MCF 10A (cell line): ENCODE measurements around the gene ADORA1. TPM values are rescaled to one million over a fixed set of nuclear protein-coding genes. Genes with fewer than 3 reads are reported as not detected.

Source experiments
- BruUV-seq: library from RNA; stranded (reverse); fragments of 400-500 nt; replicated peaks from 2 replicates; lab custom pipeline; 2021; lab: Mats Ljungman, UMichigan
- CTCF ChIA-PET: fragments of 300-600 bp; sonication (Branson Sonifier 250); formaldehyde crosslinking; extraction: SDS; loops from one replicate; lab custom pipeline; 2021; ENCODE audit warnings: antibody characterized with exemption, inconsistent platforms; lab: Yijun Ruan, JAX
- POLR2A ChIA-PET: fragments of 300-600, 350-650 bp; sonication (Branson Sonifier 250); formaldehyde crosslinking; extraction: SDS; loops from one replicate; lab custom pipeline; 2020; ENCODE audit warnings: antibody characterized with exemption, inconsistent platforms; lab: Yijun Ruan, JAX
- DNase-seq: peaks from one replicate; pipeline ENCODE4 v3.0.0-alpha.2; 2018; ENCODE audit not compliant: unreplicated experiment
- H3K27ac Mint-ChIP-seq: one replicate; pipeline ENCODE4 v1.8.0; 2022; ENCODE audit warnings: mild to moderate bottlenecking, low read depth, mixed read lengths; ENCODE audit not compliant: unreplicated experiment
- H3K27me3 Mint-ChIP-seq: one replicate; pipeline ENCODE4 v1.8.0; 2022; ENCODE audit warnings: mixed read lengths; ENCODE audit not compliant: insufficient read depth, unreplicated experiment
- H3K36me3 Mint-ChIP-seq: one replicate; pipeline ENCODE4 v1.8.0; 2022; ENCODE audit warnings: mild to moderate bottlenecking, moderate library complexity, mixed read lengths; ENCODE audit not compliant: insufficient read depth, unreplicated experiment
- H3K4me1 Mint-ChIP-seq: one replicate; pipeline ENCODE4 v1.8.0; 2022; ENCODE audit warnings: mixed read lengths; ENCODE audit not compliant: insufficient read depth, unreplicated experiment
- H3K4me3 Mint-ChIP-seq: one replicate; pipeline ENCODE4 v1.8.0; 2022; ENCODE audit warnings: mild to moderate bottlenecking, moderate library complexity, mixed read lengths; ENCODE audit not compliant: unreplicated experiment
- H3K9me3 Mint-ChIP-seq: one replicate; pipeline ENCODE4 v1.8.0; 2022; ENCODE audit warnings: mixed read lengths; ENCODE audit not compliant: unreplicated experiment
- CTCF ChIP-seq: fragments of 200-600 bp; IDR thresholded peaks from one replicate; pipeline ENCODE4 v1.8.0; 2022; ENCODE audit warnings: antibody characterized with exemption, mild to moderate bottlenecking; ENCODE audit not compliant: unreplicated experiment
- intact Hi-C: fragments of 100-400 bp; cut with micrococcal nuclease; formaldehyde crosslinking; loops from 2 replicates; pipeline ENCODE4 v1.14.1; 2022
- total RNA-seq: library from RNA; stranded (reverse); gene quantifications from 2 replicates; pipeline ENCODE4 v1.2.3, GENCODE V29; 2022

The ADORA1 gene
- total RNA-seq, 1 experiment from 2014 or later, result 0.26 TPM

GRCh38 chr1:203190949-203191348, 63.4 kb downstream of the ADORA1 start:
- no peak for DNase-seq
- Mint-ChIP-seq H3K9me3 (no peaks in the 10 kb centered on the region), H3K4me1 (peaks cover 12% of the 10 kb centered on the region), H3K36me3 (no peaks in the 10 kb centered on the region), H3K27ac (no peak overlapping the region), H3K27me3 (peaks cover 33% of the 10 kb centered on the region), H3K4me3 (no peak overlapping the region)
- no peak for TF ChIP-seq CTCF
- intact Hi-C loops, result no loop called here
- POLR2A ChIA-PET, result no interaction called here
- BruUV-seq, result no TSS peak
- CTCF ChIA-PET, result interaction anchor here (0.5 to 2.7 kb wide), 5 partner anchors 19 to 152 kb away, joined by 3 to 10 read pairs (median 4); no protein-coding TSS in a partner anchor

GRCh38 chr1:203196371-203196770, 68.8 kb downstream of the ADORA1 start:
- intact Hi-C loops, result no loop called here
- Mint-ChIP-seq H3K4me3 (no peak overlapping the region), H3K27me3 (no peaks in the 10 kb centered on the region), H3K27ac (no peak overlapping the region), H3K4me1 (peaks cover 12% of the 10 kb centered on the region), H3K36me3 (no peaks in the 10 kb centered on the region), H3K9me3 (peaks cover 6% of the 10 kb centered on the region)
- ChIA-PET POLR2A (interaction anchor here (1.9 kb wide), 1 partner anchor 190 kb away, joined by 6 read pairs; the partner anchor contains the start of gene TMEM183A), CTCF (interaction anchor here (0.8 to 8.0 kb wide), 4 partner anchors 16 to 45 kb away, joined by 3 to 62 read pairs (median 7); no protein-coding TSS in a partner anchor)
- no peak for DNase-seq
- TF ChIP-seq CTCF, result no peak
- no TSS peak for BruUV-seq

GRCh38 chr1:203197625-203198024, 70.1 kb downstream of the ADORA1 start:
- ChIA-PET CTCF (interaction anchor here (0.6 to 8.0 kb wide), 7 partner anchors 18 to 1665 kb away, joined by 3 to 62 read pairs (median 5); partner anchors contain the start of gene ADORA1), POLR2A (no interaction called here)
- intact Hi-C loops, result no loop called here
- H3K27me3 Mint-ChIP-seq, result no peaks in the 10 kb centered on the region
- H3K9me3 Mint-ChIP-seq, result peaks cover 6% of the 10 kb centered on the region
- H3K4me3 Mint-ChIP-seq, result no peak overlapping the region
- DNase-seq, result peak; percentile 64
- peaks cover 16% of the 10 kb centered on the region for H3K4me1 Mint-ChIP-seq
- no peak overlapping the region for H3K27ac Mint-ChIP-seq
- no peak for TF ChIP-seq CTCF
- no peaks in the 10 kb centered on the region for H3K36me3 Mint-ChIP-seq
- no TSS peak for BruUV-seq

DNA sequence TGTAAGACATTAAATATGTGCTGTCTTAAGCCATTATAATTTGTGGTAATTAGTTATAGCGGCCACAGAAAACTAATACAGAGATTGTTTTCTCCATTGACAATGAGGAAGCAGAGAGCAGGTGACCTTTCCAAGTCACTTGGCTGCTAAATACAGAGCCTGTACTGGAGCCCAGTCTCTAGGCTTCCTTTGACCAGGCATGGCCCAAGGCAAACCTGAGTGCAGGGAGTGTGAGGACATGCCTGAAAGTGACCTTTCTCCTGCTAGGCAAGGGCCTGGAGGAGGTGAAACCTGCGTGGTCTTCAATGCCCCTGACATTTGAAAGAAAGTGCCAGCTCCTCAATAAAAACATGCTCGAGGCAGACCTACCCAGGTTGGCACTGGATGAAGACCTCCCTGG, 71.5 kb downstream of the ADORA1 start:
- Mint-ChIP-seq H3K27ac (no peak overlapping the region), H3K4me3 (no peak overlapping the region), H3K36me3 (no peaks in the 10 kb centered on the region), H3K27me3 (no peaks in the 10 kb centered on the region), H3K4me1 (peaks cover 22% of the 10 kb centered on the region), H3K9me3 (peaks cover 6% of the 10 kb centered on the region)
- no peak for TF ChIP-seq CTCF
- intact Hi-C loops, result no loop called here
- no peak for DNase-seq
- ChIA-PET CTCF (interaction anchor here (0.6 to 8.0 kb wide), 14 partner anchors 13 to 628 kb away, joined by 3 to 62 read pairs (median 5); partner anchors contain the start of gene ADORA1), POLR2A (interaction anchor here (1.1 to 2.1 kb wide), 4 partner anchors 12 to 159 kb away, joined by 3 to 10 read pairs (median 4); partner anchors contain the start of gene CHI3L1)
- BruUV-seq, result no TSS peak
